GM20000 (cell line): ENCODE measurements around the gene SCAPER.
"Not testable (repeated sequence)": the region's sequence is repeated elsewhere in the genome, so short reads cannot be mapped to it uniquely, and the experiment has no call there.

Experiments used
- DNase-seq: peaks from one replicate; pipeline ENCODE4 v3.0.0; 2012; ENCODE audit warnings: low spot score
- CTCF ChIP-seq: IDR thresholded peaks from 2 replicates; pipeline ENCODE4 v1.5.1; 2012; ENCODE audit warnings: mild to moderate bottlenecking, control low read depth; ENCODE audit errors: extremely low read depth, missing control alignments

The SCAPER gene

GRCh38 chr15:76533995-76534394, 371.1 kb downstream of the SCAPER start:
- TF ChIP-seq CTCF: no peak
- no peak for DNase-seq

DNA sequence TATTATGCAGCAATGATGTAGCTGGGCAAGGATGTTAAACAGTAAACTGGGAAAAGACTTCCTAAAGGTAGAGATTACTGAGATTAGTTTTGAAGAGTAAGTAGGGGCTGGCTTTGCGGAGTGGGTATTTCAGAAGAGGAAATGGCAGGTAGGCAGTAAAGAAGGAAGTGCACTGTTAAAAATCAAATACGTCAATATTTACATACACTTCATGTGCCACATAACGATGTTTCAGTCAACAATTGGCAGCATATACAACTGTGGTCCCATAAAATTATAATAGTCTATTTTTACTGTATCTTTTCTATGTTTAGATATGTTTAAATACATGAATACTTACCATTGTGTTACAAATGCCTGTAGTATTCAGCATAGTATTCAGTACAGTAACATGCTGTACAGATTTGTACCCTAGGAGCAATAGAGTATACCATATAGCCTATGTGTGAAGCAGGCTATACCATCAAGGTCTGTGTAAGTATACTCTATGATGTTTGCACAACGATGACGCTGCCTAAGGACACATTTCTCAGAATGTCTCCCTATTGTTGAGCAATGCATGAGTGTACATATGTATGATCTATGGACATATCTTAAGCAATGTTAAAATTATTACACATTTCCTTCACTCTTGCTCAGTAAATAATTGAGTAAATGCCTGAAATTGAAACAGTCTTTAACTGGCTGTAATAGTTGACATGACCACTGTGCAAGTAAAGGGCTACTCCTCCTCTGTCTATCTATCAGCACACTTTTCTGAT, 371.9 kb downstream of the SCAPER start:
- no peak for TF ChIP-seq CTCF
- DNase-seq: no peak

DNA sequence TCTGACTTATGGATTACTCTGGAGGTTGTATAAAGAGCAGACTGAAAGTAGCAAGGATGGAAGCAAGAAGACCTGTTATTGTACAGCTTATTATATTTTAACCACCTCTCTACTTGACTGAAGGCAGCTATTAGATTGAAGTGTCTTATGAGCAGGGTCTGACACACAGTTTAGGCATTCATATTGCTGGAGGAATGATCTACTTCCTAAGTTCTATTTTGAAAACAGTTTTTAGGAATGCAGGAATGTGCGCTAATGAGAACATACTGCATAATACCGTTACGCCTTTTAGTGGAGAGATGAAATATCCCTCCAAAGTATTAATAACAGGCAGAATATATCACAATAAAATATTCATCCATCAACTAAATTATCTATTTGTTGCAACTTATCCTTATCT, 375.2 kb downstream of the SCAPER start:
- no peak for TF ChIP-seq CTCF
- no peak for DNase-seq

- DNase-seq: no peak
- no peak for TF ChIP-seq CTCF
These were observed 379.0 kb downstream of the SCAPER start for GRCh38 chr15:76526111-76526510.

DNA sequence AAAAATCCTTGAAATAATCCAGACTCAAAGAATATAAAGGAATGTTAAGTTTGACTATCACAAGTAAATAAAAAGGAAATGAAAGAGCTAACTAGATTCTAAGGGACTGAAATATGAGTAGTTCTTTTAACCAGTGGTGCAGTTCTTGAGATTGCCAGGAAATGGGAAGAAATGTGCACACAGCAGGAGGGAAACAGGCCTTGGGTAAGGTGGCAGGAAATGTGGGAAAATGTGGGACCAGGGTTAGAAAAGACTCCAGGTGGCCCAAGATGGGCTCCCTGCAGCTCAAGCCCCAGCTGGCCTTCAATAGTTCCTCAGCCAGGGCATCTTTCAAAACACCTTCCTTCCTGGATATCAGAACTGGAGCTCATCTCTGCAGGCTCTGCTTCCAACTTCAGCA, 387.2 kb downstream of the SCAPER start:
- DNase-seq: no peak
- TF ChIP-seq CTCF: no peak

DNA sequence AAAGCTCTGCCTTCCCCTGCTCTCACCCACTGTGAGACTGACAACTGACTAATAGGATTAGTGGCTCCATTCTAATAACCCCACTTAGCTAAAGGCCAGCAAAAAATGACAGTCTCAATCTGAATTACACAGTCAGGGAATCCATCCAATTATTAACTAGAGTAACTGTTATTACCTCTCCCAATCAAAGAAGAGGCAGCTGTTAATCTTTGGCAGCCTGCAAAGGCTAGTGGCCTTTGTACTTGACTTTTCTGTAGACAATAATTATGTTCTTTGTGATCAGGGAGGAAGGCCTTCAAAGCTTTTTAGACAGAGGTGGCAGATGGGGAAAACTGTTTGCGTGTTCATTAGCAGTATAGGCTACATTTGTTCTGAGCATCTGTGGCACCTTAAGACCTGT, 390.9 kb downstream of the SCAPER start:
- no peak for TF ChIP-seq CTCF
- no peak for DNase-seq

DNA sequence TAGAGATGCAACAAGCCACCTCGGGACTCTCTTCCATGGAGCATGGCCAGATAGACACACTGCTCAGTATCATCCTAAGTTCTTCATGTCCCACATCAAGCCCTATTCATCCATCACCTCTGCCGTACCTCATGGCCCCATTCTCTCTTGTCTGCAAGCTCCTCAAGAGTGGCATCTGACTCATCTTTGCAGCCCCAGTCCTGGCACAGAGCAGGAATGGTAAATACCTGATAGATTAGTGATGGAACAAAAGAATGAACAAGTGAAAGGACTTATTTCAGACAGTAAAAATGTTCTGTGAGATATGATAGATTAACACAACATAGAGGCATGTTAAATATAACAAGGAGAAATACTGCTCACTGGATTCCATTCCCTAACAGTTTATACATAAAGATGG, 392.2 kb downstream of the SCAPER start:
- no peak for DNase-seq
- no peak for TF ChIP-seq CTCF

DNA sequence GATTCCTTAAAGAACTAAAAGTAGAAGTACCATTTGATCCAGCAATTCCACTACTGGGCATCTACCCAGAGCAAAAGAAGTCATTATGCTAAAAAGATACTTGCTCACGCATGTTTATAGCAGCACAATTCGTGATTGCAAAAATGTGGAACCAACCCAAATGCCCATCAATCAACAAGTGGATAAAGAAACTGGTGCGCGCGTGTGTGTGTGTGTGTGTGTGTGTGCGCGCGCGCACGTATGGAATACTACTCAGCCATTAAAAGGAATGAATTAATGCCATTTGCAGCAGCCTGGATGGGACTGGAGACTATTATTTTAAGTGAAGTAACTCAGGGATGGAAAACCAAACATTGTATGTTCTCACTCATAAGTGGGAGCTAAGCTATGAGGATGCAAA, 394.5 kb downstream of the SCAPER start:
- DNase-seq: not testable (repeated sequence)
